SK-MEL-5 (cell line): ENCODE measurements around the gene ZNF180. TPM values are rescaled to one million over a fixed set of nuclear protein-coding genes. Genes with fewer than 3 reads are reported as not detected.
"Not testable (repeated sequence)": the region's sequence is repeated elsewhere in the genome, so short reads cannot be mapped to it uniquely, and the experiment has no call there.

ENCODE experiments used
- DNase-seq: peaks from one replicate; pipeline ENCODE4 v3.0.0-alpha.2; 2016; ENCODE audit warnings: low read depth, low spot score
- in situ Hi-C: cut with HindIII; loops from 2 replicates; pipeline ENCODE4 v1.10.0; 2016; ENCODE audit warnings: low sequenced_read_pairs, high pct_unique_total_duplicates, low pct_unique_long_range_greater_than_20kb
- total RNA-seq: library from RNA; depleted of rRNA; stranded (reverse); fragments of >200 nt; shearing (Covaris generic); gene quantifications from 2 replicates; pipeline ENCODE4 v1.2.3, GENCODE V29; 2014

ZNF180 gene
- total RNA-seq, 1 experiment from 2014 or later = 7.4 TPM

DNA sequence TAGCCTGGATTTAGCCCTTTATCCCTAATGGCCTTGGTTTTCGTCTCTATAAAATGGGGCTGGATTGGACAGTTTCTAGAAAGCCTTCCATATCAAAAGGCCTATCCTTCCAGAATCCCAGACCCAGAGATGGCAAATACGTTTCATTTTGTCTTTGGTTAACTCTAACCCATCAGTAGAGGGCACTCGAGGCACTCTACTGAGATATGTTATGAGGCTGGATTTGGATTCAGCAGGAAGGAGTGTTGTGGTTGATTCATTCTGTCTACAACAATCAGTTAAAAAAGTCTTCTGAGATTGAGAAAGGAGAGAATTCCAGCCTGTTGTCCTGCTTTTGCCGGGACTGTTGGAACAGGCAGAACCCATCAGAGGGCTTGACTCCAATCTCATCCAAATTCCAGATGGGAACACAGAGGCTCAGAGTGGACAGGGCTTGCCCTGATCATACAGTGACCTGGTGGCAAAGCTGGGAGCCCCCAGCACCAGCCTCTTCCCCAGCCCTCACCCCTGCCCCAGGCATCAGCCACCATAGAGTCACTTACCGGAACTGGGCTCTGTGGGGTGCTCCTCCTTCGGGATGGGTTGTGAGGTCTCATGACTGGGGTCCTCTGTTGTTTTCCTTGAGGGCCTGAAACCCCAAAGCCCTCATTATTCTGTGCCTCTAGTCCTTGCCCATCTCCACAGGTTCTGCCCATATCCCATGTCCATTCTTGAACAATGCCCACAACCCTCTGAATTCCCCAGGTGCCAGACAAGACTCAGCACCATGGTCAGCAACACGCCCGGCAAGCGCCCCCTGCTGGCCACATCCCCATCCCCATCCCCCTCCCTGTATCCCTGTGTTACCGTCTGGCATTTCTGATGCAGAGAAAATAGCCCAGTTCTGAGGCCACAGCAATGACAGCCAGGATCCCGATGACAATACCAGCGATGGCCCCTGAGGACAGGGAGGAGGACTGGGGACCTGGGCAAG lies 12.3 kb upstream of the ZNF180 start:
- DNase-seq = peak; percentile 51
- in situ Hi-C loops = no loop called here

- no peak for DNase-seq
- in situ Hi-C loops = no loop called here
Observed at GRCh38 chr19:44509478-44509877, 9.2 kb upstream of the ZNF180 start.

DNA sequence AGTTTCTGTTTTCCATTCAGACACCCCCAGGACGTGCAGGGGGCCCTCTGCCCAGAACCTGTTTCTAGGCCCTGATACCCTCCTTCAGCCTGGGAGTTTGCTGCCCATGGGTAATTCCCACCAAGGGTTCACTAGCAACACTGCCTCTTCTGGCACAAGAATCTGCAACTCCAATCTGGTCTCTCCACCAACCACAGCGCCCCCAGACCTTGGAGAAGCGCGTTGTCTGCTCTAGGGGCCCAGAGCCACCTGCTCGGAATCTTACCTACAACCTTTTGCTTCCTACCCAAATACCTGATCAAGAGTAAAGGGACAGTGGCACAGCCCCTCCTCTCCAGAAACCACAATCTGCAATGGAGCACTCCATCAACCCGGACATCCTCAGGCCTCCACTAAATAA lies 763 bp downstream of the ZNF180 start:
- no peak for DNase-seq
- in situ Hi-C loops = no loop called here

GRCh38 chr19:44498988-44499387 lies 1.3 kb downstream of the ZNF180 start:
- DNase-seq = no peak

DNA sequence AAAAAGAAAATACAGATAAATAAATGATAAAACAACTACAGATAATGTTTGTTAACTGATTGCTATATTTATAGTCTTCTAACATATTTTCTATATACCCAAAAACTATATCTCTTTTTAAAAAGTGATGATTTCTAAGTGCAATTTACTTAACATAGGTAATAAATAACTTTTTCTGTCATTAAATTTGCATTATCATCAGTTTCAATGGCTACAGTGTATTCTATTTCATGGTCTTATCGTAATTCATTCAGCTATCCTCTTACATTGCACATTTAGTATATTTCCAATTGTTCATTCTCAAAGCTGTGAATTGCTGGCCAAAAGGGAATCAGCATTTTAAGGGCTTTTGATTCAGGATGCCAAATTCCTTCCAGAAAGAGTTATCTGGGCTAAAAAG lies 3.6 kb downstream of the ZNF180 start:
- in situ Hi-C loops = no loop called here
- DNase-seq = no peak

More at GRCh38 chr19:44498988-44499387, 1.3 kb downstream of the ZNF180 start:
- in situ Hi-C loops = no loop called here

- in situ Hi-C loops = no loop called here
- peak; percentile 20 for DNase-seq
Observed at GRCh38 chr19:44476559-44477408, 23.5 kb downstream of the ZNF180 start.

- in situ Hi-C loops, DNase-seq: not testable (repeated sequence)
Observed at GRCh38 chr19:44468730-44469129, 31.6 kb downstream of the ZNF180 start.

DNA sequence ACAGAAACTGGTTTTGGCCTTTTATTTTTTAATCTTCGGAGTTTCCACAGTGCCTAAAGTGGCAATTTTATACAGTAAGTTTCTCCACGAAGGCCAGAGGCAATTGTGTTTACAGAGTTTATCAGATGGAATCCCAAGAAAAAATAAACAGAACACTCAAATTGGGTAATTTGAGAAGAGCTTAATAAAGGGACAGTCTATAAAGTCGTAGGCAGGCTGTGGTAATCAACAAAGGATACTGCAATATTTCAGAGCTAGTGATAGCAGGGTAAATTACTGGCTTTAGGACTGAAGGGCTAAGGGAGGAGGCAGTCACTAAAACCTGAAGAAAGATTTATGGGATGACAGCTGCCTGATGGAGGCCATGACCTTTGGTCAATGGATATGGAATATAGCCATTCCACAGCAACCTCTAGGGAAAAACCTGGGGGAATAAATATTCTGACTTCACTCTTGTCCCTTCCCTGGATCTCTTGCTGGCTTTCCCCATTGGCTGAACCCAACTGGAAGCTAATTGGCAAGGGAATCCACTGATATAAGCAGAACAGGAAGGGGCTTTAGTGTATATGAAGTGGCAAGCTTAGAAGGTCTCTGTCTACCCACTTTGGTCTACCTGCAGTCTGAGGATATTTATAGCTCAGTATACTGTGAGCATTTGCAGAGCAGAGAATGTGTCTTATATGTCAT lies 37.6 kb downstream of the ZNF180 start:
- DNase-seq, in situ Hi-C loops: not testable (repeated sequence)

DNA sequence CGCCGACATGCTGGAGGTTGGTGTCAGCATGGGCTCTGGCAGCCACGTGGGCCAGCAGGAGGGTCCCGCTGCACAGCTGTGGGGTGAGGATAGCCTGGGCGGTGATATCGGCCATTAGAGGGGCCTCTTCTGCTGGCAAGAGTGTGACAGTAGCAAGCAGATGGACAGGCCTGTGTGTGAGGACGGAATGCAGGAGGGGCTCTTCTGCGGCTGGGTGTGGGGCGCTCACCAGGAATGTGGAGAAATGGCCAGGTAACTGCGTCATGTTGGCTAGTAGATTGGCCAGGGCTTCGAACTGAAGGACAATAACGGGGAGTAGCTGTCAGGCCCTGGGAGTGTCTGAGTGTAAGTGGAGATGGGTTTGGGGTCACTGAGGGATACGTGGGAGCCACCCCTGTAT lies 44.3 kb downstream of the ZNF180 start:
- in situ Hi-C loops, DNase-seq: not testable (repeated sequence)

- no peak for DNase-seq
- in situ Hi-C loops = no loop called here
Observed at GRCh38 chr19:44455100-44455499, 45.2 kb downstream of the ZNF180 start.

GRCh38 chr19:44452367-44452766 lies 48.0 kb downstream of the ZNF180 start:
- no peak for DNase-seq
- in situ Hi-C loops = no loop called here

DNA sequence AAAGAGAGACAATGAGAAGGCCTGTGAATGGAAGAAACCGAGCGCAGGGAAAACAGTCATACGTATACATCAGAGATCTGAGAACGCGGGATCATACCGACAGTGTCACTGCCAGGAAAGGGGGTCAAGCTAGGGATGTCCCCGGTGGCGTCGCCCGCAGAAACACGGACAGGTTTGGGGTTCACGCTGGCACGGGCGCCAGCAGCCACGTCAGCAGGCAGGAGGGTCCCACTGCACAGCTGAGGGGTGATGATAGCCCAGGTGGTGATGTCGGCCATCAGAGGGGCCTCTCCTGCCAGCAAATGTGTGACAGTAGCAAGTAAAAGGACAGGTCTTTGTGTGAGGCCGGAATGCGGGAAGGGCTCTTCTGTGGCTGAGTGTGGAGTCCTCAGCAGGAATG lies 48.6 kb downstream of the ZNF180 start:
- in situ Hi-C loops = no loop called here
- no peak for DNase-seq

DNA sequence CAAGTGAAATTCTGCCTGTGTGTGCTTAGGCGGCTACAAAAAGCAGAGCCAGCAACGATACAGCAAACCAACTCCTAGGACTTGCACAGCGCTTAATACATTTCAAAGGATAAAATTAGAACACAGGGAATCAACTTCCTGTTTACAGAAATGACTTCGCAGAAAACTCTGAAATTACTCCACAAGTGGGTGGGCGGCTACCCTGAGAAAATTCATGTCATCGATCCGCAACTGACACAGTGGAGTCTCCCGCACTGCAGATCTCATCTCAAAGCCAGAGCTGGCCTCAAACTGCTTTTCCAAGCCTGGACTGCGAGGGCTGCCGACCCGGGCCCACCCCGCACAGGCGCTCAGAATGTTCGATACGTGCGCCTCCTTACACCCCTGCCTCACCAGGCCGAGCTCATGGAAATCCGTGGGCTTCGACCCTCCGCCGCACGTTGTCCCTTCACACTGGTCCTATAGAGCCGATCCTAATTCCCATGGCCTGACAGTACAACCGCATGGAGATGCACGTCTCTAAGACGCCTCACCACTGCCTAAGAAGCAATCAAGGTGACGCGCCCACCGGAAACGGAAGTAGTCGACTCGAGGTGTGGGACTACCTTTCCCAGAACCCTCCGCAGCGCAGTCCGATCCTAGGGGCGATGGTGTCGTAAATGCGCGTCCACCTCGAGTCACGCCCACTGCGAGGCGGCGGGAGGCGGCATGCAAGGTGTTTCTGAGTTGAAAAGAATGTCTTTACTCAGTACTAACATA lies 52.2 kb downstream of the ZNF180 start, which contains the start of gene ZNF229:
TSS of gene ZNF229 (minus strand) at position 557 of the 759 bp plus-strand sequence. CDS start 5,625 bp downstream, outside the sequence.
- in situ Hi-C loops = no loop called here
- DNase-seq = peak; percentile 56

- DNase-seq = no peak
- in situ Hi-C loops = no loop called here
Observed at GRCh38 chr19:44438441-44438840, 61.9 kb downstream of the ZNF180 start.

DNA sequence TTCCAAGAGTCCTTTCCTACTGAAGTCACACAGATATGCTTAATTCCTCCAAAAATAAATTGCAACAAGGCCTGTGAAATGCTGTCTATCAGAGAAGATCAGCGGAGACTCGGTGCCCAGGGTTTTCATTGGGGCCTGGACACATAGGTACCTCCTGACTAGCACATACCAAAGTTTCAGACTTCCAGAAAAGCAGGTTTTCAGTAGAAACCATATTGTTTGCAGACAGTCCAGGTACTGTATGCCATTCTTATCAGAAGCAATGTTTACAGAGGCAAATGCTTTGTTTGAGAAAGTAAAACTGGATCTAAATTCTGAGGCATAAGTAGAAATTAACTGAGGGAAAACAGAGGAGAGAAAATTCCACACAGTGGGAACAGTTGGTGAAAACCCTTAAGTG lies 64.9 kb downstream of the ZNF180 start:
- in situ Hi-C loops = no loop called here
- DNase-seq = no peak

DNA sequence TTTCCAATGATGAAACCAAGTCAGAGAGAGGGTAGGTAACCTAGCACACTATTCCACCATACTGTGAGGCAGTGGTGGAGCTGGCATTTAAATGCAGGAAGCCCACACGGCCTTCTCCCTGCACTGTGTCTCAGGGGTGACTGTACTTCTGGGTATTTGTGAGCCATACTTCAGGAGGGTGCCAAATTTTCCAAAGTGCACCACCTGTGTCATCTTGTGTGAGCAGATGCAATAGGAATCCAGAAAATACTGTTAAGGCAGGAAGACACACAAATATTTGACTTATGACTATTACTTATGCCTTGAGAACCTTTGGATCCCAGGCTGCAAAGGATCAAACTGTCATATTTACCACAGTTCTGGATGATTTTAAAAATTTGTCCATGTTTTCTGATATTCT lies 69.4 kb downstream of the ZNF180 start:
- DNase-seq = no peak
- in situ Hi-C loops = no loop called here
